Stimulated activated naive CD8-positive, alpha-beta T cell treated with anti-CD3 and anti-CD28 coated beads, Interleukin-15, Interleukin-2, amounts not matched to agents 100 U/mL and 50 U/mL, for 24 hours (primary cell): ENCODE data around the gene GNA14.
A peak's percentile ranks its signal among the peaks of the same experiment; 100 is the strongest.
"Not testable (repeated sequence)": the region's sequence is repeated elsewhere in the genome, so short reads cannot be mapped to it uniquely, and the experiment has no call there.

Experiments
- ATAC-seq: fragments of 150-1000 bp; cut with Tn5 transposase; one replicate; pipeline ENCODE4 v1.10.0; 2021
- DNase-seq: peaks from one replicate; pipeline ENCODE4 v3.0.0; 2021

The GNA14 gene

GRCh38 chr9:77588271-77588937, 59.7 kb downstream of the GNA14 start:
- DNase-seq = no peak

GRCh38 chr9:77587851-77588250, 60.3 kb downstream of the GNA14 start:
- no peak for ATAC-seq
- no peak for DNase-seq

More at GRCh38 chr9:77588271-77588937, 59.7 kb downstream of the GNA14 start:
- no peak for ATAC-seq

- ATAC-seq (no peak), DNase-seq (no peak)
Observed at GRCh38 chr9:77587042-77587441, 61.1 kb downstream of the GNA14 start.

GRCh38 chr9:77586591-77586990, 61.5 kb downstream of the GNA14 start:
- no peak for ATAC-seq
- DNase-seq = no peak

GRCh38 chr9:77585335-77585786, 62.8 kb downstream of the GNA14 start:
- ATAC-seq (no peak), DNase-seq (no peak)

GRCh38 chr9:77584927-77585326, 63.2 kb downstream of the GNA14 start:
- DNase-seq, ATAC-seq: not testable (repeated sequence)

- ATAC-seq (no peak), DNase-seq (no peak)
Observed at GRCh38 chr9:77582961-77583576, 65.1 kb downstream of the GNA14 start.

GRCh38 chr9:77582525-77582924, 65.6 kb downstream of the GNA14 start:
- no peak for DNase-seq
- ATAC-seq = no peak

- peak; percentile 11 for DNase-seq
- ATAC-seq = no peak
Observed at GRCh38 chr9:77575785-77576184, 72.3 kb downstream of the GNA14 start.

GRCh38 chr9:77569335-77569734, 78.8 kb downstream of the GNA14 start:
- DNase-seq (no peak), ATAC-seq (no peak)

GRCh38 chr9:77563174-77563573, 84.9 kb downstream of the GNA14 start:
- ATAC-seq (no peak), DNase-seq (no peak)

GRCh38 chr9:77562019-77562748, 85.9 kb downstream of the GNA14 start:
- ATAC-seq (no peak), DNase-seq (no peak)

- DNase-seq (no peak), ATAC-seq (no peak)
Observed at GRCh38 chr9:77561331-77562018, 86.6 kb downstream of the GNA14 start.

GRCh38 chr9:77556396-77556795, 91.7 kb downstream of the GNA14 start:
- DNase-seq (no peak), ATAC-seq (no peak)

- ATAC-seq (no peak), DNase-seq (no peak)
Observed at GRCh38 chr9:77554586-77555105, 93.5 kb downstream of the GNA14 start.

GRCh38 chr9:77547106-77547730, 100.9 kb downstream of the GNA14 start:
- no peak for DNase-seq
- ATAC-seq = no peak

- DNase-seq (no peak), ATAC-seq (no peak)
Observed at GRCh38 chr9:77546376-77546950, 101.7 kb downstream of the GNA14 start.

GRCh38 chr9:77544546-77544945, 103.6 kb downstream of the GNA14 start:
- no peak for DNase-seq
- no peak for ATAC-seq

GRCh38 chr9:77543131-77543822, 104.8 kb downstream of the GNA14 start:
- ATAC-seq (no peak), DNase-seq (no peak)

- no peak for ATAC-seq
Observed at GRCh38 chr9:77541600-77541999, 106.5 kb downstream of the GNA14 start.

GRCh38 chr9:77541055-77541454, 107.1 kb downstream of the GNA14 start:
- DNase-seq (no peak), ATAC-seq (no peak)

More at GRCh38 chr9:77541600-77541999, 106.5 kb downstream of the GNA14 start:
- no peak for DNase-seq
